GM10266 (cell line): ENCODE results near the gene CDC34.

Experiments
- DNase-seq: peaks from one replicate; pipeline ENCODE4 v3.0.0; 2012; ENCODE audit errors: extremely low spot score
- CTCF ChIP-seq: IDR thresholded peaks from 2 replicates; pipeline ENCODE4 v1.5.1; 2012; ENCODE audit warnings: mild to moderate bottlenecking, low read depth; ENCODE audit not compliant: control insufficient read depth, insufficient read depth; ENCODE audit errors: missing control alignments

Gene CDC34

GRCh38 chr19:570251-570686, 38.7 kb downstream of the CDC34 start:
- DNase-seq, result no peak
- TF ChIP-seq CTCF, result no peak

GRCh38 chr19:570937-571565, 39.5 kb downstream of the CDC34 start:
- peak; percentile 68 for DNase-seq
- no peak for TF ChIP-seq CTCF

GRCh38 chr19:571566-571974, 40.0 kb downstream of the CDC34 start:
- TF ChIP-seq CTCF, result no peak
- DNase-seq, result no peak

- no peak for TF ChIP-seq CTCF
- peak; percentile 100 for DNase-seq
These were observed 40.7 kb downstream of the CDC34 start, which contains the start of gene BSG for GRCh38 chr19:572140-572742. Gene BSG (plus strand): TSS chr19:572596. CDS start chr19:572635, 39 bp downstream.

- peak; percentile 74 for DNase-seq
- TF ChIP-seq CTCF, result no peak
These were observed 41.4 kb downstream of the CDC34 start for GRCh38 chr19:572743-573518.

- no peak for TF ChIP-seq CTCF
- DNase-seq, result no peak
These were observed 41.9 kb downstream of the CDC34 start for GRCh38 chr19:573519-573825.
